HUES48 (cell line): ENCODE data around the gene CBL.
A peak's percentile ranks its signal among the peaks of the same experiment; 100 is the strongest.
"Not testable (repeated sequence)": the region's sequence is repeated elsewhere in the genome, so short reads cannot be mapped to it uniquely, and the experiment has no call there.

Source experiments
- H3K27ac ChIP-seq: one replicate; pipeline ENCODE4 v1.7.0; 2013; ENCODE audit warnings: low read depth, low read length, inconsistent platforms
- H3K27me3 ChIP-seq: 2 replicates; pipeline ENCODE4 v1.6.1; 2013; ENCODE audit warnings: mild to moderate bottlenecking, low read length; ENCODE audit not compliant: control insufficient read depth, insufficient read depth
- H3K36me3 ChIP-seq: 2 replicates; pipeline ENCODE4 v1.6.1; 2013; ENCODE audit warnings: low read length; ENCODE audit not compliant: control insufficient read depth, insufficient read depth
- H3K4me1 ChIP-seq: 2 replicates; pipeline ENCODE4 v1.6.1; 2013; ENCODE audit warnings: mild to moderate bottlenecking, low read length; ENCODE audit not compliant: control insufficient read depth, insufficient read depth
- H3K4me3 ChIP-seq: 2 replicates; pipeline ENCODE4 v1.5.1; 2013; ENCODE audit warnings: mild to moderate bottlenecking, low read depth, low read length
- H3K9ac ChIP-seq: 2 replicates; pipeline ENCODE4 v1.6.1; 2013; ENCODE audit warnings: mild to moderate bottlenecking, low read depth, low read length, moderate library complexity
- H3K9me3 ChIP-seq: 2 replicates; pipeline ENCODE4 v1.6.1; 2013; ENCODE audit warnings: low read length; ENCODE audit not compliant: control insufficient read depth, insufficient read depth

The CBL gene

GRCh38 chr11:119195680-119196079 lies 10.5 kb upstream of the CBL start:
- H3K4me3 ChIP-seq = 0 out of 2 replicates have a peak overlapping the region, but pooled peaks have one; percentile 18

GRCh38 chr11:119196833-119197483 lies 9.2 kb upstream of the CBL start:
- Histone ChIP-seq H3K9ac (no peak overlapping the region), H3K27ac (no peak overlapping the region), H3K4me3 (no peak overlapping the region), H3K27me3 (no peaks in the 10 kb centered on the region), H3K9me3 (no peaks in the 10 kb centered on the region), H3K36me3 (no peaks in the 10 kb centered on the region), H3K4me1 (peaks cover 5% of the 10 kb centered on the region; the same call in 1 of the 2 replicates)

More at GRCh38 chr11:119195680-119196079, 10.5 kb upstream of the CBL start:
- no peak overlapping the region for H3K27ac ChIP-seq
- no peaks in the 10 kb centered on the region for H3K27me3 ChIP-seq
- H3K9ac ChIP-seq = no peak overlapping the region
- H3K4me1 ChIP-seq = peaks cover 5% of the 10 kb centered on the region; the same call in 1 of the 2 replicates
- H3K9me3 ChIP-seq = no peaks in the 10 kb centered on the region
- H3K36me3 ChIP-seq = no peaks in the 10 kb centered on the region

DNA sequence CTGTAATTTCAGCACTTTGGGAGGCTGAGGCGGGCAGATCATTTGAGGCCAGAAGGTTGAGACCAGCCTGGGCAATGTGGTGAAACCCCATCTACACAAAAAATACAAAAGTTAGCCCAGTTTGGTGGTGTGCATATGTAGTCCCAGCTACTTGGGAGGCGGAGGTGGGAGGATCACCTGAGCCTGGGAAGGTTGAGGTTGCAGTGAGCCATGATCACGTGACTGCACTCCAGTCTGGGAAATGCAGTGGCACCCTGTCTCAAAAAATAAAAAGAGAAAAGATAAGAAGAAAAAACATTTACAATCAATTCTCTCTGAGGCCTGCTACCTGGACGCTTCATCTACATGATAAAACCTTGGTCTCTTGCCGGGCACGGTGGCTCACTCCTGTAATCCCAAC lies 7.2 kb upstream of the CBL start:
- peaks cover 5% of the 10 kb centered on the region; the same call in 1 of the 2 replicates for H3K4me1 ChIP-seq

GRCh38 chr11:119201236-119201635 lies 4.9 kb upstream of the CBL start:
- not testable (repeated sequence) for H3K9me3 ChIP-seq, H3K36me3 ChIP-seq

More for the DNA sequence above, 7.2 kb upstream of the CBL start:
- no peak overlapping the region for H3K9ac ChIP-seq
- no peaks in the 10 kb centered on the region for H3K36me3 ChIP-seq
- H3K9me3 ChIP-seq = no peaks in the 10 kb centered on the region
- no peak overlapping the region for H3K27ac ChIP-seq
- H3K4me3 ChIP-seq = no peak overlapping the region
- H3K27me3 ChIP-seq = no peaks in the 10 kb centered on the region

GRCh38 chr11:119202554-119202953 lies 3.6 kb upstream of the CBL start:
- peaks cover 11% of the 10 kb centered on the region for H3K4me1 ChIP-seq
- no peaks in the 10 kb centered on the region for H3K36me3 ChIP-seq
- no peaks in the 10 kb centered on the region for H3K9me3 ChIP-seq
- H3K27ac ChIP-seq = no peak overlapping the region
- no peak overlapping the region for H3K4me3 ChIP-seq
- H3K27me3 ChIP-seq = no peaks in the 10 kb centered on the region
- H3K9ac ChIP-seq = no peak overlapping the region

More at GRCh38 chr11:119201236-119201635, 4.9 kb upstream of the CBL start:
- peaks cover 10% of the 10 kb centered on the region for H3K4me1 ChIP-seq
- not testable (repeated sequence) for H3K27me3 ChIP-seq, H3K9ac ChIP-seq, H3K4me3 ChIP-seq, H3K27ac ChIP-seq

DNA sequence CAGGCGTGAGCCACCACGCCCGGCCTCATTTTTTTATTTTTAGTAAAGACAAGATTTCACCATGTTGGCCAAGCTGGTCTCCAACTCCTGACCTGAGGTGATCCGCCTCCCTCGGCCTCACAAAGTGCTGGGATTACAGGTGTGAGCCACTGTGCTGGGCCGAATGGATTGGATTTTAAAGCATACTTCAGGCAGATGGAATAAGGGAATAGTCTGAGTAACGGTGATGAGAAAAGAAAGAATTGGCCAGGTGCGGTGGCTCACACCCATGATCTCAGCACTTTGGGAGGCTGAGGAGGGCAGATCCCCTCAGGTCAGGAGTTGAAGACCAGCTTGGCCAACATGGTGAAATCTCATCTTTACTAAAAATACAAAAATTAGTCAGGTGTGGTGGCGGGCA lies 2.1 kb upstream of the CBL start:
- Histone ChIP-seq H3K9me3 (no peaks in the 10 kb centered on the region), H3K4me3 (no peak overlapping the region), H3K27me3 (no peaks in the 10 kb centered on the region)

DNA sequence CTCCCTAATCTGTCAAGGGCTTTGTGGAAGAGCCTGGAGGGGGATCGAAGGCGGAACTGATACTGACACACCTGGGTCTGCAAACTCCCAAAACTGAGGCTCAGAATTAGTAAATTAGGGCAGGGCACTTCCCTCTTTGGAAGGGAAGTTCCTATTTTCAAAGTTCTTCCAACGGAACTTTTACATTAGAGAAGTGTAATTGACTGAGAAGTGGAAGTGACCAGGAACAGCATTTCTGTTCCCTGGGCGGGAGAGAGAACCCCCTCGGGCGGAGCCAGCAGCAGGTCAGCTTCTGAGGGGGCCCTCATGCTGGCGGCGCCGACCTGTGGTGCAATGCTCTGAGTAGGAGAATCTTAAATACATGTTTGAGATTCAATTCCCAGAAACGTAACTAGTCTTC lies 1.1 kb upstream of the CBL start:
- peak overlapping the region; percentile 99 for H3K27ac ChIP-seq
- no peaks in the 10 kb centered on the region for H3K27me3 ChIP-seq
- no peaks in the 10 kb centered on the region for H3K9me3 ChIP-seq
- H3K9ac ChIP-seq = no peak overlapping the region
- H3K4me1 ChIP-seq = peaks cover 31% of the 10 kb centered on the region
- peak overlapping the region; percentile 83 for H3K4me3 ChIP-seq
- H3K36me3 ChIP-seq = no peaks in the 10 kb centered on the region

More for the DNA sequence above, 2.1 kb upstream of the CBL start:
- no peaks in the 10 kb centered on the region for H3K36me3 ChIP-seq
- peaks cover 23% of the 10 kb centered on the region for H3K4me1 ChIP-seq
- no peak overlapping the region for H3K9ac ChIP-seq
- no peak overlapping the region for H3K27ac ChIP-seq

DNA sequence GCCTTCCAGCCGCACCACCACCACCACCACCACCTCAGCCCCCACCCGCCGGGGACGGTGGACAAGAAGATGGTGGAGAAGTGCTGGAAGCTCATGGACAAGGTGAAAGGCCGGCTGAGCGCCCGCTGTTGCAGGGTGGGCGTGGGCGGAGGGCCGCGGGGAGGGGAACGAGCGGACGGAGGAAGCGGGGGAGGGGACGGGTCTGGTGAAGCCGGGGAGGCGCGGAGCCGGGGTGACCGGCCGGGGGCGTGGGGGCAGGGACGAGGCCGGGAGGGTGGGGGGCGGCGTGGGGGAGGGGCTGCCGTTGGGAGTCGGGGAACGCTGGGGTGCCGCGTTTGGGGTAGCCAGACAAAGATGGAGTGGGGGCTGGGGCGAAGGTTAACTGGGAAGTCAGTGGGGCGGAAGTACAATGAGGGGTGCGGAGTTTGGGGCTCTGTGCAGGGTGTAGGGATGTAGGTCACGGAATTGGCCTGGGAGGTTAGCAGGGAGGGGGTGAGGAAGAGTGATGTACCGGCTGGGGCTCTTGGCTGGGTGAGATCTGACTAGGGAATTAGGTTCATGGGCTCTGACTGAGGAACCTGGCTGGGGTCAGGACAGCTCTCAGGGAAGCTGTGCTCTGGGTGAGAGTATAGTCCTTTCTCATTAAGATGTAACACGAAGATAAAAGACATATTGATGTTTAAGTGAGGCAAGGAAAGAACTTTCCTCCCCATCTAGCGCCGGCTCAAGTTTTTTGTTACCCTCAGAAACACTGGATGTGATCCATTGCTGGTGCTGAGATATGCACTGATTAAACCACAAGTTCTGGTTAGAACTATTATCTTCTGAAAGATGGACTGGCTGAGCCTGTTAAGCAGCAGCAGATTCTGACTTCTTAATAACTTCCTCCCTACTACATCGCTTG lies 624 bp downstream of the CBL start:
- H3K9me3 ChIP-seq = no peaks in the 10 kb centered on the region
- peak overlapping the region; percentile 75 for H3K9ac ChIP-seq
- peak overlapping the region; percentile 99 for H3K27ac ChIP-seq
- peak overlapping the region; percentile 83 for H3K4me3 ChIP-seq
- H3K4me1 ChIP-seq = peaks cover 32% of the 10 kb centered on the region
- H3K27me3 ChIP-seq = no peaks in the 10 kb centered on the region
- H3K36me3 ChIP-seq = no peaks in the 10 kb centered on the region

- H3K27me3 ChIP-seq = no peaks in the 10 kb centered on the region
Measured at GRCh38 chr11:119207415-119207960, 1.3 kb downstream of the CBL start.

DNA sequence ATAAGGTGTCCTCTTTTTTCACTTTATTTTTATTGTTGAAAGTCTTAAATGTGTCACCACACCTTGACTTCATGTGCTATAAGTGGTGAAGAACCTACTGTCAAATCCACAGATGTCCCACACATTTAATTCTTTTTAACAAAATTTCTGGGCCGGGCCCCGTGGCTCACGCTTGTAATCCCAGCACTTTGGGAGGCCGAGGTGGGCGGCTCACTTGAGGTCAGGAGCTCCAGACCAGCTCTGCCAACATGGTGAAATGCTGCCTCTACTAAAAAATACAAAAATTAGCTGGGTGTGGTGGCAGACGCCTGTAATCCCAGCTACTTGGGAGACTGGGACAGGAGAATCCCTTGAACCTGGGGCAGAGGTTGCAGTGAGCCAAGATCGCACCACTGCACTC lies 3.0 kb downstream of the CBL start:
- H3K27me3 ChIP-seq = no peaks in the 10 kb centered on the region
- H3K4me3 ChIP-seq = no peak overlapping the region
- no peaks in the 10 kb centered on the region for H3K36me3 ChIP-seq
- H3K4me1 ChIP-seq = peaks cover 32% of the 10 kb centered on the region
- H3K27ac ChIP-seq = no peak overlapping the region
- no peak overlapping the region for H3K9ac ChIP-seq
- H3K9me3 ChIP-seq = no peaks in the 10 kb centered on the region

More at GRCh38 chr11:119207415-119207960, 1.3 kb downstream of the CBL start:
- Histone ChIP-seq H3K9me3 (no peaks in the 10 kb centered on the region), H3K36me3 (no peaks in the 10 kb centered on the region), H3K4me1 (peaks cover 32% of the 10 kb centered on the region), H3K9ac (0 out of 2 replicates have a peak overlapping the region, but pooled peaks have one; percentile 56), H3K27ac (peak overlapping the region; percentile 99), H3K4me3 (peak overlapping the region; percentile 83)
